Loucy (cell line): ENCODE measurements around the gene MAFF.

Source experiments
- EZH2phosphoT487 ChIP-seq: fragments of 200-600 bp; IDR thresholded peaks from 2 replicates; pipeline ENCODE4 v1.6.1; 2018; ENCODE audit warnings: antibody characterized with exemption, mild to moderate bottlenecking, moderate library complexity, borderline replicate concordance
- TF ChIP-seq, protein P1 (sequence below): fragments of 200-600 bp; sonication (generic); conservative IDR thresholded peaks from 2 replicates; pipeline ENCODE4 v1.5.1; 2014; ENCODE audit warnings: mild to moderate bottlenecking, antibody characterized with exemption, low read length

GRCh38 chr22:38221407-38221806, 19.6 kb downstream of the MAFF start:
- no peak for TF ChIP-seq EZH2phosphoT487
- TF ChIP-seq, protein P1, sequence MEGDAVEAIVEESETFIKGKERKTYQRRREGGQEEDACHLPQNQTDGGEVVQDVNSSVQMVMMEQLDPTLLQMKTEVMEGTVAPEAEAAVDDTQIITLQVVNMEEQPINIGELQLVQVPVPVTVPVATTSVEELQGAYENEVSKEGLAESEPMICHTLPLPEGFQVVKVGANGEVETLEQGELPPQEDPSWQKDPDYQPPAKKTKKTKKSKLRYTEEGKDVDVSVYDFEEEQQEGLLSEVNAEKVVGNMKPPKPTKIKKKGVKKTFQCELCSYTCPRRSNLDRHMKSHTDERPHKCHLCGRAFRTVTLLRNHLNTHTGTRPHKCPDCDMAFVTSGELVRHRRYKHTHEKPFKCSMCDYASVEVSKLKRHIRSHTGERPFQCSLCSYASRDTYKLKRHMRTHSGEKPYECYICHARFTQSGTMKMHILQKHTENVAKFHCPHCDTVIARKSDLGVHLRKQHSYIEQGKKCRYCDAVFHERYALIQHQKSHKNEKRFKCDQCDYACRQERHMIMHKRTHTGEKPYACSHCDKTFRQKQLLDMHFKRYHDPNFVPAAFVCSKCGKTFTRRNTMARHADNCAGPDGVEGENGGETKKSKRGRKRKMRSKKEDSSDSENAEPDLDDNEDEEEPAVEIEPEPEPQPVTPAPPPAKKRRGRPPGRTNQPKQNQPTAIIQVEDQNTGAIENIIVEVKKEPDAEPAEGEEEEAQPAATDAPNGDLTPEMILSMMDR, result no peak
